Measurements from ENCODE around the gene SORCS2. TPM values are rescaled to one million over a fixed set of nuclear protein-coding genes. Genes with fewer than 3 reads are reported as not detected.

Gene SORCS2
- polyA plus RNA-seq, 3 donors: 0.46 to 0.55 TPM; not detected in 1

GRCh38 chr4:7254736-7255487, 62.6 kb downstream of the SORCS2 start:
- no peak for TF ChIP-seq CTCF (IDR thresholded peaks at IDR 0.05)
- Histone ChIP-seq H3K27ac (ENCODE audit: low read depth in 1 of 2, low read length in 2 of 2) (no peak overlapping the region), H3K9ac (ENCODE audit: insufficient read depth, low read length, poor library complexity, severe bottlenecking) (no peak overlapping the region), H4K20me1 (ENCODE audit: insufficient read depth, low read length) (no peaks in the 10 kb centered on the region), H3K36me3 (replicated peaks in 1 of 2; ENCODE audit: control insufficient read depth in 1 of 2, insufficient read depth in 2 of 2, low read length in 2 of 2) (no peaks in the 10 kb centered on the region), H3K79me2 (ENCODE audit: insufficient read depth, low read length) (no peaks in the 10 kb centered on the region), H2AFZ (ENCODE audit: insufficient read depth, low read depth, low read length, poor library complexity, severe bottlenecking) (no peak overlapping the region), H3K4me2 (replicated peaks; ENCODE audit: extremely low read depth, low read length, poor library complexity, severe bottlenecking) (no peak overlapping the region), H3K9me3 (replicated peaks in 1 of 2; ENCODE audit: control insufficient read depth in 1 of 2, insufficient read depth in 1 of 2, low read length in 2 of 2) (no peaks in the 10 kb centered on the region), H3K4me1 (ENCODE audit: control insufficient read depth in 1 of 2, insufficient read depth in 2 of 2, low read length in 2 of 2) (no peaks in the 10 kb centered on the region), H3K27me3 (ENCODE audit: control insufficient read depth in 2 of 2, insufficient read depth in 2 of 2, low read length in 2 of 2) (no peaks in the 10 kb centered on the region), H3K4me3 (replicated peaks in 1 of 3; ENCODE audit: low read depth in 2 of 3, low read length in 3 of 3) (no peak overlapping the region)
- intact Hi-C loops (cut with micrococcal nuclease): no loop called here
- no peak for DNase-seq
- Mint-ChIP-seq H3K4me1 (no peaks in the 10 kb centered on the region), H3K4me3 (no peak overlapping the region), H3K9me3 (peaks cover 0 to 3% (median 0%) of the 10 kb centered on the region in 7 donors), H3K36me3 (no peaks in the 10 kb centered on the region), H3K27me3 (ENCODE audit: low read depth in 3 of 3) (peaks cover 9 to 19% (median 14%) of the 10 kb centered on the region in 3 donors), H3K27ac (no peak overlapping the region)
- 87% methylated on average over 7 of the region's 17 CpGs for WGBS (ENCODE audit: insufficient coverage)

GRCh38 chr4:7255488-7255881, 63.1 kb downstream of the SORCS2 start:
- no peak for DNase-seq
- H3K4me3 ChIP-seq (replicated peaks in 1 of 3; ENCODE audit: low read depth in 2 of 3, low read length in 3 of 3): no peak overlapping the region
- H3K36me3 ChIP-seq (replicated peaks in 1 of 2; ENCODE audit: control insufficient read depth in 1 of 2, insufficient read depth in 2 of 2, low read length in 2 of 2): no peaks in the 10 kb centered on the region
- intact Hi-C loops (cut with micrococcal nuclease): no loop called here
- no peak overlapping the region for H3K27ac ChIP-seq (ENCODE audit: low read depth in 1 of 2, low read length in 2 of 2)
- H3K4me1 ChIP-seq (ENCODE audit: control insufficient read depth in 1 of 2, insufficient read depth in 2 of 2, low read length in 2 of 2): no peaks in the 10 kb centered on the region
- H3K36me3 Mint-ChIP-seq: no peaks in the 10 kb centered on the region
- no peak overlapping the region for H3K4me2 ChIP-seq (replicated peaks; ENCODE audit: extremely low read depth, low read length, poor library complexity, severe bottlenecking)
- no peaks in the 10 kb centered on the region for H3K4me1 Mint-ChIP-seq
- H3K9ac ChIP-seq (ENCODE audit: insufficient read depth, low read length, poor library complexity, severe bottlenecking): no peak overlapping the region
- no peak overlapping the region for H2AFZ ChIP-seq (ENCODE audit: insufficient read depth, low read depth, low read length, poor library complexity, severe bottlenecking)
- no peaks in the 10 kb centered on the region for H3K79me2 ChIP-seq (ENCODE audit: insufficient read depth, low read length)
- peaks cover 9 to 19% (median 14%) of the 10 kb centered on the region in 3 donors for H3K27me3 Mint-ChIP-seq (ENCODE audit: low read depth in 3 of 3)
- peaks cover 0 to 4% (median 0%) of the 10 kb centered on the region in 7 donors for H3K9me3 Mint-ChIP-seq
- no peak for TF ChIP-seq CTCF (IDR thresholded peaks at IDR 0.05)
- H3K9me3 ChIP-seq (replicated peaks in 1 of 2; ENCODE audit: control insufficient read depth in 1 of 2, insufficient read depth in 1 of 2, low read length in 2 of 2): no peaks in the 10 kb centered on the region
- H4K20me1 ChIP-seq (ENCODE audit: insufficient read depth, low read length): no peaks in the 10 kb centered on the region
- no peak overlapping the region for H3K27ac Mint-ChIP-seq
- no peak overlapping the region for H3K4me3 Mint-ChIP-seq
- 84% methylated on average over 11 of the region's 14 CpGs for WGBS (ENCODE audit: insufficient coverage)
- no peaks in the 10 kb centered on the region for H3K27me3 ChIP-seq (ENCODE audit: control insufficient read depth in 2 of 2, insufficient read depth in 2 of 2, low read length in 2 of 2)

All from CD14-positive monocyte (primary cell).